Type B pancreatic cell (in vitro differentiated cells): ENCODE results near the gene MPND. TPM values are rescaled to one million over a fixed set of nuclear protein-coding genes. Genes with fewer than 3 reads are reported as not detected.

Source experiments
- DNase-seq: peaks from one replicate; pipeline ENCODE4 v3.0.0; 2021; ENCODE audit warnings: mixed read lengths; ENCODE audit not compliant: unreplicated experiment; ENCODE audit errors: extremely low spot score
- H3K27ac Mint-ChIP-seq: 2 replicates; pipeline ENCODE4 v1.8.0; 2021; ENCODE audit warnings: mild to moderate bottlenecking, mixed read lengths
- H3K27me3 Mint-ChIP-seq: 2 replicates; pipeline ENCODE4 v1.8.0; 2021; ENCODE audit warnings: mixed read lengths
- H3K36me3 Mint-ChIP-seq: 2 replicates; pipeline ENCODE4 v1.8.0; 2021; ENCODE audit warnings: mixed read lengths
- H3K4me1 Mint-ChIP-seq: one replicate; pipeline ENCODE4 v1.8.0; 2021; ENCODE audit warnings: mixed read lengths; ENCODE audit not compliant: unreplicated experiment
- H3K4me3 Mint-ChIP-seq: 2 replicates; pipeline ENCODE4 v1.8.0; 2021; ENCODE audit warnings: mild to moderate bottlenecking, mixed read lengths
- H3K9me3 Mint-ChIP-seq: 2 replicates; pipeline ENCODE4 v1.8.0; 2021; ENCODE audit warnings: mixed read lengths
- CTCF ChIP-seq: fragments of 200-600 bp; sonication (generic); conservative IDR thresholded peaks from 2 replicates; pipeline ENCODE4 v1.5.0; 2021; ENCODE audit warnings: antibody characterized with exemption, mild to moderate bottlenecking
- total RNA-seq: library from RNA; stranded (reverse); gene quantifications from 2 replicates; pipeline ENCODE4 v1.2.1, GENCODE V29; 2021; ENCODE audit warnings: low replicate concordance

MPND gene
- total RNA-seq, 1 donor from 2014 or later: 43.6 TPM

- Mint-ChIP-seq H3K4me3 (no peak overlapping the region), H3K4me1 (peaks cover 24% of the 10 kb centered on the region), H3K27ac (no peak overlapping the region), H3K9me3 (no peaks in the 10 kb centered on the region), H3K36me3 (no peaks in the 10 kb centered on the region), H3K27me3 (no peaks in the 10 kb centered on the region)
- TF ChIP-seq CTCF: no peak
- no peak for DNase-seq
Observed at GRCh38 chr19:4405977-4406376, 62.6 kb downstream of the MPND start.

- no peaks in the 10 kb centered on the region for H3K9me3 Mint-ChIP-seq
- no peaks in the 10 kb centered on the region for H3K27me3 Mint-ChIP-seq
- no peak for TF ChIP-seq CTCF
- no peaks in the 10 kb centered on the region for H3K36me3 Mint-ChIP-seq
- H3K4me3 Mint-ChIP-seq: no peak overlapping the region
- H3K4me1 Mint-ChIP-seq: peaks cover 17% of the 10 kb centered on the region
- DNase-seq: no peak
- H3K27ac Mint-ChIP-seq: no peak overlapping the region
Observed at GRCh38 chr19:4406626-4407025, 63.3 kb downstream of the MPND start.

GRCh38 chr19:4409123-4409933 is 66.0 kb downstream of the MPND start:
- DNase-seq: no peak
- H3K27ac Mint-ChIP-seq: no peak overlapping the region
- H3K4me1 Mint-ChIP-seq: peaks cover 8% of the 10 kb centered on the region
- no peaks in the 10 kb centered on the region for H3K9me3 Mint-ChIP-seq
- H3K4me3 Mint-ChIP-seq: no peak overlapping the region
- H3K36me3 Mint-ChIP-seq: peaks cover 6% of the 10 kb centered on the region
- H3K27me3 Mint-ChIP-seq: no peaks in the 10 kb centered on the region
- TF ChIP-seq CTCF: no peak

Other genes starting within 250 kb of the MPND start
- 144 TPM in 2 replicates for gene MAP2K2, start 219.4 kb upstream of the MPND start, total RNA-seq
- 3.7 and 13.3 TPM in 2 replicates for gene CREB3L3, start 189.9 kb upstream of the MPND start, total RNA-seq
- gene SIRT6, start 161.0 kb upstream of the MPND start, total RNA-seq: 26.7 and 29.2 TPM in 2 replicates
- 0.48 and 1.1 TPM in 2 replicates for gene ANKRD24, start 160.9 kb upstream of the MPND start, total RNA-seq
- 0.31 and 0.43 TPM in 2 replicates for gene EBI3, start 114.0 kb upstream of the MPND start, total RNA-seq
- 14.3 and 18.5 TPM in 2 replicates for gene YJU2, start 96.5 kb upstream of the MPND start, total RNA-seq
- gene SHD, start 64.3 kb upstream of the MPND start, total RNA-seq: 4.9 and 6.1 TPM in 2 replicates
- gene TMIGD2, start 41.2 kb upstream of the MPND start, total RNA-seq: not detected in 2 replicates
- 4.8 and 26.3 TPM in 2 replicates for gene FSD1, start 39.0 kb upstream of the MPND start, total RNA-seq
- gene STAP2, start 4.7 kb upstream of the MPND start, total RNA-seq: 42.5 and 96.9 TPM in 2 replicates
- gene SH3GL1, start 57.0 kb downstream of the MPND start, total RNA-seq: 74.4 and 87.2 TPM in 2 replicates
- gene CHAF1A, start 59.1 kb downstream of the MPND start, total RNA-seq: 25.7 and 46.3 TPM in 2 replicates
- 60.8 and 81.5 TPM in 2 replicates for gene UBXN6, start 114.2 kb downstream of the MPND start, total RNA-seq
- gene HDGFL2, start 128.7 kb downstream of the MPND start, total RNA-seq: 45.0 and 77.9 TPM in 2 replicates
- gene PLIN4, start 174.9 kb downstream of the MPND start, total RNA-seq: 0.48 TPM in 2 replicates
- 1.2 and 4.3 TPM in 2 replicates for gene PLIN5, start 191.7 kb downstream of the MPND start, total RNA-seq
- gene LRG1, start 196.5 kb downstream of the MPND start, total RNA-seq: 0.21 and 1.2 TPM in 2 replicates
- gene SEMA6B, start 216.1 kb downstream of the MPND start, total RNA-seq: 1.7 and 9.5 TPM in 2 replicates